DMS79 (cell line): ENCODE measurements around the gene MECR.

Experiments used
- DNase-seq: peaks from one replicate; lab custom pipeline; 2025; lab: John Stamatoyannopoulos, UW

Gene MECR, protein sequence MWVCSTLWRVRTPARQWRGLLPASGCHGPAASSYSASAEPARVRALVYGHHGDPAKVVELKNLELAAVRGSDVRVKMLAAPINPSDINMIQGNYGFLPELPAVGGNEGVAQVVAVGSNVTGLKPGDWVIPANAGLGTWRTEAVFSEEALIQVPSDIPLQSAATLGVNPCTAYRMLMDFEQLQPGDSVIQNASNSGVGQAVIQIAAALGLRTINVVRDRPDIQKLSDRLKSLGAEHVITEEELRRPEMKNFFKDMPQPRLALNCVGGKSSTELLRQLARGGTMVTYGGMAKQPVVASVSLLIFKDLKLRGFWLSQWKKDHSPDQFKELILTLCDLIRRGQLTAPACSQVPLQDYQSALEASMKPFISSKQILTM

DNA sequence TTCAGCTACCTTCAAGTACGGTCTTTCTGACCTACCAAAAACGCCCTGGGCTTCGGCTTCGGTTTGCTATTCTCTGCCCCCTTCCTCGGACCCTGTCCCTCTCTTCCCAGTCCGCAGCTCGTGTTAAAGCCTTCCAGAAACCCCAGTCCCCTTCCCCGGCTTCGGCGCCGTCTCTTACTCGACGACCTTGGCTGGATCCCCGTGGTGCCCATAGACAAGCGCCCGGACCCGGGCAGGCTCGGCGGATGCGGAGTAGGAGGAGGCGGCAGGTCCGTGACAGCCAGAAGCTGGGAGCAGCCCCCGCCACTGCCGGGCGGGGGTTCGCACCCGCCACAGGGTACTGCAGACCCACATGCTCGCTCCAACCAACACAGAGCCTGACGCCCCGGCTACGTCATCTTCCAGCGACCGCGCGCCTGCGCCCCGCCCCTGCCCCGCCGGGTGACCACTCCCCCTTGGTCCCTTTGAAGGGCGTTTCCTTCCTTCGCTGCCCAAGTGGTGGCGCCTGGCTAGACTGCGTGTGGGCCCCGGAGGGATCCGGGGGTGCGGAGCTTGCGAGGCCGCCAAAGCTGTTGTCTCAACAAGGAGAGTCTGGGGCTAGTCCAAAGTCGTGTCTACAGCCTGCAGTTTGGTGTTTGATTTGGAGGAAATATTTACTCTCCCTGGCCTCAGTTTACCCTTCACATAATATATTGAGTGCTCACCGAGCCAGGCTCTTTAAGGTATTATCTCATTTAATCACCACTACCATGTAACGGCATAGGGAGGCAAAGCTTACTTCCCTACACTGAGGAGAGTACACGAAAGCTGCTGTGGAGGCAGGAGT, at the start of gene MECR:
Gene MECR, minus strand, starts transcription at position 382 of the 826 bp plus-strand sequence. Its CDS starts 28 bp downstream, at position 354.
- peak; percentile 83 for DNase-seq

DNA sequence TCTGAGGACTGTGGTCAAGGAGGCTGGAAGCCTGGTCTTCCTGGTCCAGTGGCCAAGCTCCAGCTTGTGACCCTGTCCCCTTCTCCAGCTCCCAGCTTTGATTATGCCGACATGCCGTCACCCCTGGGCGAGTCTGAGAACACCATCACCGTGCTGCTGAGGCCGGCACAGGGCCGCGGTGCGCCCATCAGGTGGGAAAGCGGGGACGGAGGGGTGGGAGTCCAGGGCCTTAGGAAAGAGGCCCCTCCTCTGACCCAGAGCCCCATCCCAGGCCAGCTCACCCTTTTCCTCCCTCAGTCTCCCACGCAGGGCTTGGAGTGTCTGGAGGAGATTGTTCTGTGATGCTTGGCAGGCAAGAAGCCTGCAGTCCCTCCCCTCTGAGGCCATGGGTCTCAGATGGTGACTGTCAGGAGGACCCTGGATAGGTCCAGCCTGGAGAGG, 49.2 kb upstream of the MECR start:
- DNase-seq = no peak

DNA sequence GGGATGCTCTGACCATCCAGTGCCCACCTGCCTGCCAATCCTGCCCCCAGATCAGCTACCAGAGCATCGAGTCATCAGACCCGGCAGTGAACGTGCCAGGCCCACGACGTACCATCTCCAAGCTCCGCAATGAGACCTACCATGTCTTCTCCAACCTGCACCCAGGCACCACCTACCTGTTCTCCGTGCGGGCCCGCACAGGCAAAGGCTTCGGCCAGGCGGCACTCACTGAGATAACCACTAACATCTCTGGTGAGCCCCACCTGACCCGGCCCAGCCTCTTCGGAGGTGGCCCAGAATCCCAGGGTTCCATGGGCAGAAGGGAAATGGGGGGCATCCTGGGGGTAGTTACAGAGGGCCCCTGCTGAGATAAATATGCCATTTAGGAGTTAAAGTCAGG, 48.7 kb upstream of the MECR start:
- no peak for DNase-seq

DNA sequence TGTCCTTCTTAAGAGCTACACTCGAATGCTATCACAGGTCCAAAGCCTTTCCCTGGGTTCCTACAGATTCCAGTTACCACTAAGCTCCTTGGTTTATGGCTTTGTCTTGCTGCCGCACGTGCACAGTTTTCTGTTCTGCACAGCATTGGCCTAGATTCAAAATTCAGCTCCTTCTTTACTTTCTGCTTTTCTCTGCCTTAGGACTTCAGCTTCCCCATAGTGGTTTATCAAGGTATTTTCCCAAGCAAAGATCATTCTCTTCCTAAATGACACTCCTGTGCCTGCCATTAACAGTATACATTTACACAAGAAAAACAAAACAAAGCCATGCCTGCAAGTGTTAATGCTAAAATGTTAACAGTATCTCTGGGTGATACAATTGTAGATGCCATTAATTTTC, 47.4 kb upstream of the MECR start:
- DNase-seq = no peak

DNA sequence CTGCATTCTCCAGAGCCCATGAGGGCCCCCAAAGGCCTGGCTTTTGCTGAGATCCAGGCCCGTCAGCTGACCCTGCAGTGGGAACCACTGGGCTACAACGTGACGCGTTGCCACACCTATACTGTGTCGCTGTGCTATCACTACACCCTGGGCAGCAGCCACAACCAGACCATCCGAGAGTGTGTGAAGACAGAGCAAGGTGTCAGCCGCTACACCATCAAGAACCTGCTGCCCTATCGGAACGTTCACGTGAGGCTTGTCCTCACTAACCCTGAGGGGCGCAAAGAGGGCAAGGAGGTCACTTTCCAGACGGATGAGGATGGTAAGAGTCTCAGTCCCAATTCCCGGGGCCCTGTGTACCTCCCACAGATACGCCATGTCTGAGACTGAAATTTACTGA, 44.7 kb upstream of the MECR start:
- no peak for DNase-seq

DNA sequence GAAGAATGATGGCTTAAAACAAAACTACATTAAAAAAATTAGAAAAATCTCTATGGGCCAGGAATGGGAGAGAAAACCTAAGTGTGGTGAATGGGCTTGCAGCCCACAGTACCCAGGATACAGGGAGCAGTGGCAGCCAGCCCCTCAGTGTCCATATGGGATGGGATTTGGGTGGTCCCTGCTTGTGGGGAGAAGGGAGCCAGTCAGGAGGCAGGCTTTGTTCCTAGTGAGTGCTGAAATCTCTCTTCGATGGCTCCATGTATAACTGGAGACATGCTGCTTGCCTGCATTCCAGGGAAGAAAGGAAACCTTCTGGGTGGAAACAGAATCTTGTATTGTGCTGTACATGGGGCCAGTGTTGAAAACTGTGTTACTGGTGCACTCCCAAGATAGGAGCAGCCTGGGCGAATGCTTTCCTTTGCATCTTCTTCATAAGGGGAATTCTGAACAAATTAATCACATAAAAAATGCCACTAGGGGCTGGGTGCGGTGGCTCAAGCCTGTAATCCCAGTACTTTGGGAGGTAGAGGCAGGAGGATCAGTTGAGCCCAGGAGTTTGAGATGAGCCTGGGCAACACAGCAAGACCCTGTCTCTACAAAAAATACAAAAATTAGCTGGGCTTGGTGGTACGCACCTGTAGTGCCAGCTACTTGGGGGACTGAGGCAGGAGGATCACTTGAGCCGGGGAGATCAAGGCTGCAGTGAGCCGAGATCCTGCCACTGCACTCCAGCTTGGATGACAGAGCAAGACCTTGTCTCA, 41.6 kb upstream of the MECR start:
- no peak for DNase-seq

DNA sequence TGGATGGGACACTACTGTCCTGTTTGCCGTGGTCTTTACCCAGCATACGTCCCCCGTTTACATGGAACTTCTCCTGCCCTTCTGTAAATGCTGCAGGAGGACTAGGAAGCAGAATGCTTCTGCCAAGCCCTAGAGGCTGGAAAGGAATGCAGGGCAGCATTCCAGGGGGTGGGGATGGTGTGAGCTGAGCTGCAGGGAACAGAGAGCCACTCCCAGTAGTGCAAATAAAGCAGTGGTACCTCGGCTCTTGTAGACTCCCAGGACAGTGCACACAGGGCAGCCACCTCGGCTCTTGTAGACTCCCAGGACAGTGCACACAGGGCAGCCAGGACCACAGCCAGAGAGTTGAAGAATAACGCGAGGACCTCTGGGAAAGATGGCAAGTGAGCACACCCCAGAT, 41.0 kb upstream of the MECR start:
- DNase-seq = no peak

DNA sequence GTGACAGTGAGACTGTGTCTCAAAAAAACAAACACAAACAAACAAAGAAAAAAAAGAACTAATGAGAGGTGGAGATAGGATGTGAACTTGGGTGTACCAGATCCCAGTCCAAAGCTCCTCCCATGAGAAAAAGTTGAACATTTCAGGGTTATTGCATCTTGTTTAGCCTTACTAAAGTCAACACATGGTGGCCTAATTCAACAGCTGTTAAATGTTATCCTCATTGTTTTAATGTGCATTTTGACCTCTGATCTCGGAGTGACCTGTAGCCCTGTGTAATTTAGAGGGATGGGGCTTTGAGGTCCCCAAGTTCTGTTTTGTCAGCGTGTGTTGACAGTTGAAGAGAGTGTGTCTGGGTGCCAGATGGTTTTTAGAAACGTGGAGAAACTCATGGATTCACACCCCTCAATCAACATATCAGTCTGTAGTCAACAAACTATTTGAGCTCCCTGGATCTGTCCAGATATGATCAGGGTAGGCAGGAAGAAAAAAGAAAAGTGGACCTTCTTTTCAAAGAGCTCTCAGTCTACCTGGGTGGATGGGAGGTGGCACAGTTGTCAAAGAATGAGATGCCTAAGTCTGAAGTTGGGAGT, 40.3 kb upstream of the MECR start:
- no peak for DNase-seq

DNA sequence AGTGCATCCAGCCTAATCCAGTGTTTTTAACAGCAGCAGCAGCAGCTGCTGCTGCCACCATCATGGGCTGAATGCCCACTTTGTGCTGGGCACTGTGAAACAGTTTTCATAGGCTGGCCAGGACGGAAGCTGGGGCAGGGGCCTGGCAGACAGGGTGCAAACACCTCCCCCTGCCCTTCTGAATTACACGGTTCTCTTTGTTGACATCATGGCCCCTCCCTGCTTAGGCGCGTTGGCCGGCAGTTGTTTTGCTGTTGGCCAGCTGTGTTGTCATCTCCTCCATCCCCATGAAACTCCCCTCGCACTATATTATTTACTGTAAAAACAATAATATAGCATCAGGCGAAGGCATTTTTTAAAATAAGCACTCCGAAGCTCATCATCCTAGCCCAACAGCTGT, 38.6 kb upstream of the MECR start:
- no peak for DNase-seq

DNA sequence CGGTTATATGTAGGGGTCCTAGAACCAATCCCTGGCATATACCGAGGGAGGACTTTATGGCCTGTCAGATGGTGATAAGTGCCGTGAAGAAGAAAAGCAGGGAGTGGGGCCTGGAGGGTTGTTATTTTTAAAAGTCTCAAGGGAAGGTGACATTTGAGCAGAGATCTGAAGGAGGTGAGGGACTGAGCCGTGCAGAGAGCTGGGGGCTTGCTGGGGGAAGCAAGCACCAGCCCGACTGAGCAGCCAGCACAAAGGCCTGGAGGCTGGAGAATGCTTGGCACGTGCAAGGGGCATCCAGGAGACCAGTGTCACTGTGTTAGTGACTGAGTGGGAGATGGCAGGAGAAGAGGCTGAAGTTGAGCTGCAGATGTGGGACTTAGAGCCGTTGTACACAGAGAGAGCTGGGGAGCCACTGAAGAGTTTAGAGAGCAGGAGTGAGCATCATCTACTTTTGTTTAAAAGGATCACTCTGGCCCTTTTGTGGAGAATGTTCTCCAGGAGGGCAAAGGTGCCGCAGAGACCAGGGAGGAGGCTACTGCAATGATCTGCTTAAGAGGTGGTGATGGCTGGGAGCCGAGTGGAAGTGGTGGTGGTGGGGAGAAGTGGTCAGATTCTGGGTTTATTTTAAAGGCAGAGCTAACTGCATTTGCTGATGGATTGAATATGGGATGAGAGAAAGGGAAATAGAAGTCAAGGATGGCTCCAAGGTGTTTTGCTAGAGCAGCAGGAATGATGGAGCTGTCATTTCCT, 36.8 kb upstream of the MECR start:
- DNase-seq = no peak

DNA sequence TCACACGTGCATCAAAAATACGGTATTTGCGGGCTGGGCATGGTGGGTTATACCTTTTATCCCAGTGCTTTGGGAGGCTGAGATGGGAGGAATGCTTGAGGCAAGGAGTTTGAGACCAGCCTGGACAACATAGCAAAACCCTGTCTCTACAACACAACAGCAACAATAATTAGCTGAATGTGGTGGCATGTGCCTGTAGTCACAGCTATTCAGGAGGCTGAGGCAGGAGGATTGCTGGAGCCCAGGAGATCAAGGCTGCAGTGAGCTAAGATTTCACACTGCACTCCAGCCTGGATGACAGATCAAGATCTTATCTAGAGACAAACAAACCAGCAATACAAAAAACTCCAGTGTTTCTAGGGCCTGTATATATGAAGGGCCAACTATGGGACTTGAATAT, 36.2 kb upstream of the MECR start:
- DNase-seq = no peak

DNA sequence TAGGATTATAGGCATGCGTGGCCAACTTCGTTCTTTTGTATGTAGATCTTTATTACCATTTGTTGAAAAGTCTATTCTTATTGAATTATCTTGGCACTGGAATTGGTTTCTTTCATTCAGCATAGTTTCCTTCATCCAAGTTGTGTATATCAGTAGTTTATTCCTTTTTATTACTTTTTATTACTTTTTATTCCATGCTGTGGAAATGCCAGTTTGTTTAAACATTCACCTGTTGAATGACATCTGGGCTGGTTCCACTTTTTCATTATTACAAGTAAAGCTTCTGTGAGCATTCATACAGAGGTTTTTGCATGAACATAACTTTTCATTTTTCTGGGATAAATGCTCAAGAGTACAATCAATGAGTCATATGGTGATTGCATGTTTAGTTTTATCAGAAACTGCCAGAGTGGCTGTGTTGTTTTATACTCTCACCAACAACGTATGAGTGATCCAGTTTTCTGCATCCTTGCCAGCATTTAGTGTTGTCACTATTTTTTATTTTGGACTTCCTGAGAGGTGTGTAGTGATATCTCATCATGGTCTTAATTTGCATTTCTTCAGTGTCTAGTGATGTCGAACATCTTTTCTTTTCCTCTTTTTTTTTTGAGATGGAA, 34.1 kb upstream of the MECR start:
- DNase-seq = no peak

DNA sequence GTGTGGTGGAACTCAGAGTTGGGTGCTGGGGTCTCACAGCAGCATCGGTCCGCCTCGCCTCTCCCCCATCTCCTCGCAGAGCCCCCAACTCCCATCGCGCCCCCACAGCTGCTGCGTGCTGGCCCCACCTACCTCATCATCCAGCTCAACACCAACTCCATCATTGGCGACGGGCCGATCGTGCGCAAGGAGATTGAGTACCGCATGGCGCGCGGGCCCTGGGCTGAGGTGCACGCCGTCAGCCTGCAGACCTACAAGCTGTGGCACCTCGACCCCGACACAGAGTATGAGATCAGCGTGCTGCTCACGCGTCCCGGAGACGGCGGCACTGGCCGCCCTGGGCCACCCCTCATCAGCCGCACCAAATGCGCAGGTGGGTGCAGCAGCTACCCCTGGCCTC, 29.8 kb upstream of the MECR start:
- no peak for DNase-seq

DNA sequence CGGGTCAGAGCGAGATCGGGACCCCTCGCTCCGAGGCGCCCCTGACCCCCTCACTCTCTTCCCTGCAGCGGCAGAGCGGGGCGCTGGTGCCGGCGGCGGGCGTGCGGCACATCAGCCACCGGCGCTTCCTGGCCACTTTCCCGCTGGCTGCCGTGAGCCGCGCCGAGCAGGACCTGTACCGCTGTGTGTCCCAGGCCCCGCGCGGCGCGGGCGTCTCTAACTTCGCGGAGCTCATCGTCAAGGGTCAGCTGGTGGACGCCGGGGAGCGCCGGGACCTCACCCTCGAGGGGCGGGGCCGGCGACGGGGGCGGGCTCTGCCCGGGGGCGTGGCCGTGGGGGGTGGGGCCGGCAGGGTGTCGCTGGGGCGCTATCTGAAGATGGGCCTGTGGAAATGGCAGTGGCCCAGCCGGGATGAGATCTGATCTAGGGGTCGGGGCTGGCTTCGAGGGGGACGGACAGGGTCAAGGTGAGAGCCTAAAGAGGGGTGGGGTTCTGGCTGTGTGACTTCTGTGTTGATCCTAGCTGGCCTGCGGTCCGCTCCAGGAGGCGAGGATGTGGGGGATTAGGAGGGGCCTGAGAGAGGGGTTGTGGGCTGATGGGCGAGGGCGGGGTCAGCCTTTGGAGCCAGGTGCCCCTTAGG, 29.2 kb upstream of the MECR start:
- no peak for DNase-seq

DNA sequence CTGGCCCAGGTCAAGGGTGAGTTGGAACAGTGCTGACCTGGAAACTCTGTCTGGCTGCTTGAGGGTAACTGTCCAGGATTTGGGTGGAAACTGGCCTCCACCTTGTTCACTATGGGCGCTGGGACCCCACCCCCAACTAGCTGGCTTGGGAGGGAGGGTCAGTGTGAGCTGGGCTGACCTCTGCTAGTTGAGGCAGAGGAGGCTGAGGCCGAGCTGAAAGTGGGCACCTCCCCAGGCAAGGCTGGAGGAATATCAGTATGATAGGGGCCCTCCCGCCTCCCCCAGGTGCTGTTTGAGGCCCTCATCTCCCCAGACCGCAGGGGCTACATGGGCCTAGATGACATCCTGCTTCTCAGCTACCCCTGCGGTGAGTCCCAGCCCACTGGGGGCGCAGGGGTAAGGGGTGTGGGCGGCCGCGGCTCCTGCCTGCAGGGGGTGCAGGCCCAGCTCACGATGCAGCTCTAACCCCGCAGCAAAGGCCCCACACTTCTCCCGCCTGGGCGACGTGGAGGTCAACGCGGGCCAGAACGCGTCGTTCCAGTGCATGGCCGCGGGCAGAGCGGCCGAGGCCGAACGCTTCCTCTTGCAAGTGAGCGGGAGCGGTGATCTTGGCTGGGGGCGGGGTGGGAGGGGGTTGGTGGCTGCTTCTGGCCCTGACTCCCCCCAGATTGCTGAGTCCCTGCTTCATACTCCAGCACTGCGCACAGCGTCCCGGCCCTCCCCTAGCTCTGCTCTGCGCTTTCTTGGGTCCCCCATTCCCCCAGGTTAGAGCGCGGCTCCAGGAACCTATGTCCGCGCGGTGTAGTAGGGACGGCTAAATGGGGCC, 28.5 kb upstream of the MECR start:
- no peak for DNase-seq

DNA sequence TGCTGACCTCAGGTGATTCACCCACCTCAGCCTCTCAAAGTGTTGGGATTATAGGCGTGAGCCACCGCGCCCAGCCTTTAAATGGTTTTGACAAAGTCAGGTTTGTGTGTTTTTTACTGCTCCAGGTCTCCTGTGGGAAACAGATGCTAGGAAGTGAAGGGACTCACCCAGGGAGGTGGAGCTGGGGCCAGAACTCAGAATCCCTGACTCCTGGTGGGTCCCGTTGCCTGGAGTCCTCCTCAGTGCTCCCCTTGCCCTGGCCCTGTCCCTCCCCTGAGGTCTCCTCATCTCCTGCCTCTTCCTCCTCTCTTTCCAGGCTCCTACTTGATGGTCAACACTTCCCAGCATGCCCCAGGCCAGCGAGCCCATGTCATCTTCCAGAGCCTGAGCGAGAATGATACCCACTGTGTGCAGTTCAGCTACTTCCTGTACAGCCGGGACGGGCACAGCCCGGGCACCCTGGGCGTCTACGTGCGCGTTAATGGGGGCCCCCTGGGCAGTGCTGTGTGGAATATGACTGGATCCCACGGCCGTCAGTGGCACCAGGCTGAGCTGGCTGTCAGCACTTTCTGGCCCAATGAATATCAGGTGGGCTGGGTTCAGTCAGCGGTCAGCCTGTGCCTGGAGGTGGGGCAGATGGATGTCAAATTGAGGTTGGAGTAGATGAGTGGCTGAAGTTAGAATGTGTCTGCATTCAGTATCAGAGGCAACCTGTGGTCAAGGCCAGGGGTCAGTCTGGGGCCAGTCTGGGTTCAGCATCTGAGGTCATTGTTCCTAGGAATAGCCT, 27.6 kb upstream of the MECR start:
- no peak for DNase-seq

DNA sequence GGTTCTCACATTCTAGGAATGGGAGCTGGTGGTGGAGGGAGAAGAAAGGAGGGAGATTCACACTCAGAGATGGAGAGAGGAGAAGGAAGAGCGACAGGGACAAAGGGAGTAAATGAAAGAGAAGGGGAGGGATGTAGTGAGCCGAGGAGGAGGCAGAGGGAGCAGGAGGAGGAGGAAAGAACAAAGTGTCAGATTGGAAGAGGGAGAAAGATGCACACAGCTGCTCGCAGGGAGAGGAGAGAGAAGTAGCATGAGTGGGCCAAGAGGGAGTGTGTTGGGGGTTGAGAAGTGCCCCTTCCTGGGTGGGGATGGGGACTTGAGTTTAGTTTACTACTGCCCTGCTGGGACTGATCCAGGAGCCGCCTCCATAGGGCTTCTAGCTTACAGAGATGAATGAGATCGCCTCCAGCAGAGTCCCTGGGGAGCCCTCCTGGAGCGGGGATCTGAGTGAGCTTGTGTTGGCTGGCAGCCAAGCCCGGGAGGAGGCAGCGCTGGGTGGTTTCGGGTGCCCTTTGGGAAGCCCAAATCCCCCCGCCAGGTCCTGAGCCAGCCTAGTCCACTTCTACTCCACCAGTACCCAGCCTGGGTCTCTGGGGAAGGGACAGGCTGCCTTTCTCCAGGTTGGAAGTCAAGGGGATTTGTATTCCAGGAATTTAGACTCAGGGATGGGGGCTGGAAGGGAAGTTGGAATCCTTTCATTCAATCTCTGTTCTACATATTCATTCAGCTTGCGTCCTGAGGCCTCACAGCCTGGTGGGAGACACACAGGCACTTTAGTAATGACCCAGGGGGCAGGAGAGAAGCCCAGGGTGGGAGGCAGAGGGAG, 26.5 kb upstream of the MECR start:
- no peak for DNase-seq

DNA sequence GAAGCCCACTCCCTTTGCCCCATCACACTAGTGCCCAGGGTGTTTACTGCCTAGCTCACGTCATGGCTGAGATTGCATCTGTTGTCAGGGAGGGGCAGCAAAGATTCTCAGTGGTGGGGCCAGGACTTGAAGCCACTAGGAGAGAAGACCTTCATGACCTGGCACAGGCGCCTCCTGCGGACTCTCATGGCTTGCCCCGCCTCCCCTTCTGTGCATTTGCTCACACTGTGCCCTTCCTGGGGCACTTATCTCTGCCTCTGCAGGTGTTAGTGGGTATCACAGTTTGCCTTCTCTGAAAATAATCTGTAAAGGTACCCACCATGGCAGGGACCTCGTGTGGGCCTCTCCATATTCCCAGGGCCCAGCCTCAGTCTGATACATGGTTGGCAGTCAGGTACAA, 25.7 kb upstream of the MECR start:
- no peak for DNase-seq
